HPDE6-E6E7 (cell line): Measurements from ENCODE around the gene ANKRD34C.
A peak's percentile ranks its signal among the peaks of the same experiment; 100 is the strongest.
"Not testable (repeated sequence)": the region's sequence is repeated elsewhere in the genome, so short reads cannot be mapped to it uniquely, and the experiment has no call there.

Source experiments
- DNase-seq: peaks from one replicate; pipeline ENCODE4 v3.0.0; 2011; ENCODE audit warnings: missing footprints; ENCODE audit errors: extremely low spot score

Gene ANKRD34C

DNA sequence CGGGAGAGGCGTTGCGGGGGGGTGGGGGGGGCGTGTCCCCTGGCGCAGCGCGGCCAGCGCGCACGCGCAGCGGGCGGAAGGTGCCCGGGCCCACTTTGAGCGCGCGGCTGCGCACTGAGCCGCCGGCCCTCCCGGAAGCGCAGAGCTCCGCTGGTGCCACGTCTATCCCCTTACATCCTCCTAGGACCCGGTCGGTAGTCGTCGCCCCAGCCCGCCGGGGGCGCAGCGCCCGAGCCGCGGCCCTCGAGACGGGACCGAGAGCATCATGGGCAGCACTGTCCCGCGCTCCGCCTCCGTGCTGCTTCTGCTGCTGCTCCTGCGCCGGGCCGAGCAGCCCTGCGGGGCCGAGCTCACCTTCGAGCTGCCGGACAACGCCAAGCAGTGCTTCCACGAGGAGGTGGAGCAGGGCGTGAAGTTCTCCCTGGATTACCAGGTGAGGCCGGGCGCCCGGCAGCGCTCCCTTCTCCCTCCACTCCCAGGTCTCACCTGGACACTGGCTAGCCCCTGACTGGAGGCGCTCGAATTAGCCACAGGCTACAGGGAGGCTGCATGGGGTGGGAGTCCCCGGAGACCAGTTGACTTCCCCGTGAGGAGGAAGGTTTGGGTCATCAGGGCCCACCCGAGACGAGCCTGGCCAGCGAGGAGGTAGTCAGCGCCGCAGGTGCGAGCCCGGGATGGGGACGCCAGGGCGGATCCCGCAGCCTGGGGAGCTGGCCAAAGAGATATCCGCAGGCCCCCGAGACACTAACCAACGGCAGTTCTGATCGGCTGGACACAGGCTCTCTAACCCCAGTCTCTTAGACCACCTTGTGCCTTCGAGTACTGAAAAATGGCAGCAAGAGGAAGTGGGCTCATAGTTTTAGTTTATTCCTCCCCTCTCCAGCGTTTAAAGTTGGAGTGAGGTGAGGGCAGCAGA, 28.7 kb downstream of the ANKRD34C start, which contains the start of gene TMED3:
TSS of gene TMED3 (plus strand) at position 128 of the 916 bp plus-strand sequence. CDS start at position 266, 138 bp downstream.
- peak; percentile 93 for DNase-seq

DNA sequence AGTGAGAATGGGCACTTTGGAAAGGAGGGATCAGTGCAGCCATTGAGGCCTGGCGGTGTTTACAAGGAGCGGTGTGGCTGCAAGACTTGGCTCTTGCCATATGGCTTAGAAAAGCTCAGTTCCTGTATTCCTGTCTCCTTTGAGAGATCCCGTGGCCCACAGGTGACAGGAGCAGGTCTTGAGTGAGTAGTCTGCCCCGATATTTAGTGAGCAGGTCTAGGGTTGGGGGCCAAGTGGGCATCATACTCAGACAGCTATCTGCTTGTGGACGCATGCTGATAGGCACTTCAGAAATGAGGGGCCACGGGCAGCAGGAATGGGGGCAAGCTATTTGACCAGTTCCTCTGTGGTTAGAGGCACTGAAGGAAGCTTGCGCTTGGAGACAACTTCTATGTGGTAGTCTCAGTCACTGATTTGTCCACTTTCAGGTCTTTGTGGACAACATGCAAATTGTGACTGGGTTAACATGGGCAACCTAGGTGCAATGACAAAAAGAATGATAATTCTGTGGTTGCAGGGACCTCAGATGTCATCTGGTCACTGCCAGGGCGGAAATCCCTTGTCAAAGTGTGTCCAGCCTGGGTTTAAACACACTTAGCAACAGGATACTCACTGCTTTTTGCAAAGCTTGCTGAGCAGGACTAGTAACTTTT, 29.5 kb downstream of the ANKRD34C start:
- DNase-seq = no peak

- no peak for DNase-seq
Measured at GRCh38 chr15:79314186-79314585, 31.7 kb downstream of the ANKRD34C start.

DNA sequence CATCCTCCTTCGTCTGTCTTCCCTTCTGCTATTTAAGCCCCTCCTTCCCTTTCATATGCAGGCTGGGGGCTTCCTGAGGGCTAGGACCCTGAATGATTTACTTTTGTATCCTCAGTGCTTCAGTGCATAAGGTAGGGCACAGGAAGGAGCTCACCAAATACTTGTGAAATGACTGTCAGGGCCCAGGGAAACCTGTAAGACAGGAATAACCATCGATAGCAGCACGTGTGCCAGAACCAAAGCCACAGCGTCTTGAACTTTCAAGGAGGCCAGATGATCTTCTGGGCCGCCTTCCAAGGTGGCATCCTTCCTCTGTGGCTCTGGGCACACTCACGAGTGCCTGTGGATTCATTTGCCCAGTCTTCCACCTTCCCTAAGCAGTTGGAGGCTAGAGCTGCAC, 32.3 kb downstream of the ANKRD34C start:
- peak; percentile 78 for DNase-seq

DNA sequence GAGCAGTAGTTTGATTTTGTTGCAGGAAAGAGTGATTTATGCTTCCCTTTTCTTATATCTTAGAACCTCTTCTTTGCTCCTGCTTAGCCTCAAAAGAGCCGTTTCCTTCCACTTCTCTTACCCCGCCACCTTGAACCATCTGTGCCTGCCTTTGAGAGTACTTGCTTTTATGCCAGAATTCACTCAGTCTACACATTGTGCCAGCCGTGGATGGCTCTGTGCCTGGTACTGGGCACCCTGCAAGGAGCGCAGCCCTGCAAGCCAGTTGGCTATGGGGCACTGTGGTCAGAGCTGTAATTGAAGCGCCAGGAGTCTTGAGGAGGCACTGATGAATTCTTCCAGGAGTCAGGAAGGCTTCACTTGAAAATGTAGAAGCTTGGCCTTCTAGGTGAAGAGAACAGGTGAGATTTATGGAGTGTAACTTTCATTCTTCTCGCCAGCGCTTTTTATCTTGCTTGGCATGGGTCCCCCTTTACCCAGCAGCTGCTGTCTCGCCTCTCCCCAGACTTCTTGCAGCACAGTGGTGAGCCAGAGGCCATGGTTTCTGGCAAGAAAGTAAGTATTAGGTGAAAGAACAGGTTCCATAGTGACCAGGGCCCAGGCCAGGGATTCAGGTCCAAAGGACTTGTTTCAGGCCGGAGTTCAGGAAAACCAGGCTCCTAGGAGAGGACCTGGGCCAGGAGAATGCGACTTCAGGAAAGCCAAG, 33.3 kb downstream of the ANKRD34C start:
- DNase-seq = no peak

- DNase-seq = no peak
Measured at GRCh38 chr15:79316864-79317263, 34.3 kb downstream of the ANKRD34C start.

GRCh38 chr15:79319973-79320372, 37.5 kb downstream of the ANKRD34C start:
- not testable (repeated sequence) for DNase-seq

DNA sequence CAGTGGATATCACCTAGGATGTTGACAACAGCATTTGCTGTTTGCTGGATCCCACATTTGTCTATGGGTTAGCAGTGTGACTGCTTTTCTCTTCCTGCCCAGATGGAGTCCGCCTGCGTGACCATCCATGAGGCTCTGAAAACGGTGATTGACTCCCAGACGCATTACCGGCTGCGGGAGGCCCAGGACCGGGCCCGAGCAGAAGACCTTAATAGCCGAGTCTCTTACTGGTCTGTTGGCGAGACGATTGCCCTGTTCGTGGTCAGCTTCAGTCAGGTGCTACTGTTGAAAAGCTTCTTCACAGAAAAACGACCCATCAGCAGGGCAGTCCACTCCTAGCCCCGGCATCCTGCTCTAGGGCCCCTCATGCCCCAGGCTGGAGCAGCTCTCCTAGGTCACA, 39.4 kb downstream of the ANKRD34C start:
- no peak for DNase-seq

DNA sequence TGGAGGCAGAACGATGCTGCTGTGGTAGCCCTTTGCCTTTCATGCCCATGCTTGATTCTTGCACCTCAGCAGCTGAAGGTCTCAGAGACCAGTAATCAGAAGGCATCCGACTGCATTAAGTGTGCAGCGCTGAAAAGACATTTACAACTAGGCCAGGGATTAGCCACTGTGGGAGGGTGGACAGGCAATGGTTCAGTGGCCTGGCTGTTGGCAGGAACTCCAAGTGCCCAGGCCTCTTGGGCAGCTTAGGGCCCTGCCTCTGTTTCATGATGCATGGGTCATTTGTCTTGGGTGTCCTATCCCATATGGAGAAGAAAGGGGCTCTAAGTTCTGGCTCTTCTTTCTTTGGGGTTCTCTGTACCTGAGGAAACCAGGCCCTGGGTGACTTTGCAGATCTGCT, 39.8 kb downstream of the ANKRD34C start:
- DNase-seq = no peak

DNA sequence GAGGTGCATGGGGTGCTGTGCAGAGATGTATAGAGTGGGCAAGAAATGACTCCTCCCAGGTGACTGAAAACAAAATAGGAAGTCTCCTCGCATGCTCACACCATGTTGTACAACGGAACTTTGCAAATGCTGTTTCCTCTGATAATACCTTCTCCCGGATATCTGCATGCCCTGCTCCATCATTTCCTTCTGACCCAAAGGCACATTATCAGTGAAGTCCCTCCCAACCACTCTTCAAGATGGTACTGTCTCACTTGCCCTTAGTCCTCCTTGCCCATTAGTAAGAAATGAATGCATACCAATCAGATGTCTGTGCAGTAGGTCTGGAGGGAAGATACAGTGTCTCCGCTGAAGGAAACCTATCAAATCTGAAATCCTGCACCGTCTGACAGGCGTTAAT, 40.4 kb downstream of the ANKRD34C start:
- DNase-seq = no peak

GRCh38 chr15:79329171-79329611, 46.7 kb downstream of the ANKRD34C start:
- DNase-seq = no peak
